Stimulated activated CD4-positive, alpha-beta T cell treated with anti-CD3 and anti-CD28 coated beads, Interleukin-1b, Interleukin-23, amount 100 ng/mL, for 48 hours (primary cell): ENCODE data around the gene ZC3H18.

Experiments
- DNase-seq: peaks from one replicate; pipeline ENCODE4 v3.0.0-alpha.2; 2020

The ZC3H18 gene

DNA sequence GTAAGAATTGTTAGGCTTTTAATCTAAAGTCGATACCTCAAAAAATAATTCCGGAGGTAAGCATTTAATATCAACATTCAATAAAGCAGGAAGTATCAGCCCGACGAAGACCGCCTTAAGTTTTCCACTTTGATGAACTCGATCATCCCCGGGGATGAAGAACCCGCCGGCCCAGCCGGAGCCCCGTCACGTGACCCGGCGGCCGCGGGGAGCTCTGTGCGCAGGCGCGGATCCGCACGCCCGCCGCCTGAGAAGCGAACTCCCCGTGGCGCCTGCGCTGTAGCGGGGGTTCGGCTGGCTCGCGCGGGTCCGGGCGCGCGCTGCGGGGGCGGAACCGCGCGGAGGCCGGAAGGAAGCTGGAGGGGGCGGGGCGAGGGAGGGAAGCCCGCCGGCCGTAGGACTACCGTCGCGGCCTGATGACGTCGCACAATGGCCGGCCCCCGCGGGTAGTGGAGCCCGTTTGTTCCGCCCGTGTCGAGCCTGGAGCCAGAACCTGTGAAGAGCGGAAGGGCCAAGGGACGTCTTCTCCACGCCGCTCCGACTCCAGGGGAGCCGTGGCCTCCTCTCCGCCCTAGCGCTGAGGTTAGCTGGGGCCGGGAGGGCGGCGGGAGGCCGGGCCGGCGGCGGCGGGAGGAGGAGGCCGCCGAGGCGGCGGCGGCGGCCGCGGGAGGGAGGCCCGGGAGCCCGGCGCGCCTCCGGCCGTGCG lies at the start of gene ZC3H18:
TSS of gene ZC3H18 (plus strand) at position 419 of the 706 bp plus-strand sequence. CDS start 6,721 bp downstream, outside the sequence.
- peak; percentile 96 for DNase-seq

- no peak for DNase-seq
These were observed 48.5 kb upstream of the ZC3H18 start for GRCh38 chr16:88521674-88522073.

- no peak for DNase-seq
These were observed 47.8 kb upstream of the ZC3H18 start for GRCh38 chr16:88522276-88522949.

DNA sequence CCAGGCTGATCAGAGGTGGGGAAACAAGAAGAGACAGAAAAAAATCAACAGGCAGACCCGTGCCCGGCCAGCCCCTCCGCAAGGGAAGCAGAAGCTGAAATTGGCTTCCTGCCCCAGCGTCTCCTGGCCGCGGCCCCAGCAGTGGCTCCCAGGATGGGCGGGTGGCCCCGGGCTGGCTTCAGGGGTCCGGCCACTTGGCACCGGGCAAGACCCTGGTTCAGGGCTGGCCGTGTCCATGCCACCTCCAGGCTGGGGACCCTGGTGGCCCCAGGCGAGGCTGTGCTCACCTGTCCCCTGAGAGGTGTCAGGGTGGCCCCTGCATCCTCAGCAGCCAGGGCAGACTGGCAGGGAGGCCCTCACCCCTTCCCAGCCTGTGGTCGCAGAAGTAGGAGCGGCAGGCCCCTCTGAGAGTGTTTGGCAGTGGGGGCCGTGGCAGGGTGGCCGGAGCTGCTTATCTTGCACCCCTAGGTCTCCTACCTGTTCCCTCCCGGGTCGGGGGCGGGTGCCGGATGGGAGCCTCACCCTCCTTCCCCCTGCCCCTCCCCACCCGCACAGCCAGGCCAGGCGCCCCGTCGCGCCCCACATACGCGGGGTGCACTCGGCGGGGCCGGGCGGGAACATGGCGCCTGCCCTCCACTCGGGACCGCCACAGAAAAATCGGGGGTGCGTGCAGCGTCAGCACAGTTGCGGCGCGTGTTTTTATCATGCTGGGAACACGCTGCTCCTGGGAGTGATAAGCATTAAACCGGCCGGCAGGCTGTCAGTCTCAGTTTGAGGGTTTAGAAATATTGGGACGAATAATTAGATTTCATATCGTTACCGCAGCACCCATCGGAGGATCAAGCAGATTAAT lies 46.7 kb upstream of the ZC3H18 start:
- DNase-seq: no peak

DNA sequence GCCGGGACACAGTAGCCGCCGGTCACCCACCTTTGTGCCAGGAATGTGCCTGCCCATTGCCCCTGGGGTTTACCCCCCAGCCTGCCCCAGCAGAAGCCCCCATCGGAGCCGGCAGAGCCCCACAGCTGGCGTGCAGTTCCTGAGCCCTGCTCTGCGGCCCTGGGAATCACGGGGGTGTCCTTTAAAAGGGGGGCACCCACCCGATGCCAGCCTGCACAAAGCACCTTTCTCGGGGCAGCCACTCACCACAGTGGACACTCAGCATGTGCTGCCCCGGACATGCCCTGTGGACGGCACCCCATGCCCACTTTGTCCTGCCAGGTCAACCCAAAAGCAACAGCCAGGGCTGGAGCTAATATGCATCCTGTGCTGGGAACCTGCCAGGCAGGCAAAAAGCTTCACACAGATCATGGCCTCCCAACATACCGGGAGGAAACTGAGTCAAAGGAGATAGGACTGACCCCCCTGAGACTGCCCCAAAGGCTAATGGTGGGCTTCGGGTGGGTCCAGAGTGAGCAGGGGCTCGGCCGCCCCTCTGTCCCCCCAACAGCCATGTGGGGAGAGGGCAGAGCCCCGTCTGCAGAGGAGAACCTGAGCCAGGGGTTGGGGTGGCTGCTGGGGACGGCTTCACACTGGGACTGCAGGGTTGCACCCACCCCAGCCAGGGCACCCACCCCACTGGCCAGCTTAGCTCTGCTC lies 45.8 kb upstream of the ZC3H18 start:
- no peak for DNase-seq

GRCh38 chr16:88524973-88525662 lies 45.1 kb upstream of the ZC3H18 start:
- DNase-seq: no peak

DNA sequence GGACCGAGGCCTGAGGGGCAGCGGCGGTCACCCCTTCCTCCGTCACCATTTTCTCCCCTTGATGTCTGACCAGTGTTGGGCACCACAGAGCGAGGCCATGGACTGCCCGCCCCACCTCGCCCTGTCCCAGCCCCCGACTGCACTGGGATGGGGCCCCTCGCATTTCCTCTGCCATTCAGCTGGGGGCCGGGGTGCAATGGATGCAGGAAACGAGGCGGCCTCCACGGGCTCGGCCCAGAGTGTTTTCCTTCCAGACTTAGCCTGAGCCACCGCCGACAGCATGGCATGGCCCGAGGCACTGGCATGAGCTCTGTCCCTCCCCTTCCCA lies 44.6 kb upstream of the ZC3H18 start:
- DNase-seq: no peak

- DNase-seq: no peak
These were observed 43.9 kb upstream of the ZC3H18 start for GRCh38 chr16:88526008-88526905.

- DNase-seq: no peak
These were observed 43.4 kb upstream of the ZC3H18 start for GRCh38 chr16:88526906-88527185.

- peak; percentile 43 for DNase-seq
These were observed 42.8 kb upstream of the ZC3H18 start for GRCh38 chr16:88527186-88527936.

DNA sequence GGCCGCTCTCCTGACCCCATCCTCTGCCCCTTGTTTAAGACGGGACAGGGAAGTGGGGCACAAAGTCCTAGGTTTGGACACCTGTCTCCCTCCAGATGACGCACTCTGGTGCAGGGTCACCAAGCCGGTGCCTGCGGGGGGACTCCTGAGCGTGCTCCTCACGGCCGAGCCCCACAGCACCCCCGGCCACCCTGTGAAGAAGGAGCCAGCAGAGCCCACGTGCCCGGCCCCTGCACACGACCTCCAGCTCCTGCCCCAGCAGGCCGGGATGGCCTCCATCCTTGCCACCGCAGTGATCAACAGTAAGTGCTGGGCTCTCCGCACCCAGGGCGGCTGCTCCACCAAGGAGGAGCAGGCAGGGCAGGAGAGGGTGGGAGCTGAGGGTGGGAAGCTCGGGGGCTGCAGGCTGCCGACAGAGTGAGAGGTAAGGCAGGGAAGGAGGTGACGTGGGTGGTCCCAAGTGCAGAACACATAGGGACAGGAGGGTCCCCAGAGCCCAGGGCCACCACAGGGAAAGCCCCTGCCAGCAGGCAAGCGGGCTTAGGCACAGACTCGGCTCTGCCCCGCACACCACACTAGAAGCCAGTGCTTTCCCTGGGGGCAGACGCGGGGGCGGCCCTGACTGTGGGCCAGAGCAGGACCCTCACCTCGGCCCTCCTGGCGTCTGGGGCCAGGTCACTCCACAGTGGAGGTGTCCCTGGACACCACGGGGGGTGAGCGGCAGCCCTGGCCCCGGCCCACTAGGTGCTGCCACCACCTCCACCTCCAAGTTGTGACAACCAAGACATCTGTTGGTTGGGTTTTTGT lies 42.1 kb upstream of the ZC3H18 start:
- DNase-seq: no peak

DNA sequence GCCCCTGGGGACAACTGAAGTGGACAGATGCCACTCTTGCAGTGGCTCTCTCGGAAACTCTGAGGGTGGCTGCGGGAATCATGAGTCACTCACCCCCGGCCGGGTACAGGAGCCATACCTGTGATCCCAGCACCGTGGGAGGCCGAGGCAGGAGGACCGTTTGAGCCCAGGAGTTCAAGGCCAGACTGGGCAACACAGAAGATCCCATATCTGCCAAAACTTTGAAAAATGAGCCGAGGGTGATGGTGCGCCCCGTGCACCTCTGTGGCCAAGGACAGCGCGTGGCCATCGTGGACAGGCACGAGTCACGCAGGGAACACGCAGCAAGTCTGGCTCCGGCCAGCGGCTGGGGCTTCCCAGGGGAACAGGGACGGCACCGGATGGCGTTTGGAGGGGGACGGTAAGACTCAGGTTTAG lies 41.3 kb upstream of the ZC3H18 start:
- DNase-seq: no peak

DNA sequence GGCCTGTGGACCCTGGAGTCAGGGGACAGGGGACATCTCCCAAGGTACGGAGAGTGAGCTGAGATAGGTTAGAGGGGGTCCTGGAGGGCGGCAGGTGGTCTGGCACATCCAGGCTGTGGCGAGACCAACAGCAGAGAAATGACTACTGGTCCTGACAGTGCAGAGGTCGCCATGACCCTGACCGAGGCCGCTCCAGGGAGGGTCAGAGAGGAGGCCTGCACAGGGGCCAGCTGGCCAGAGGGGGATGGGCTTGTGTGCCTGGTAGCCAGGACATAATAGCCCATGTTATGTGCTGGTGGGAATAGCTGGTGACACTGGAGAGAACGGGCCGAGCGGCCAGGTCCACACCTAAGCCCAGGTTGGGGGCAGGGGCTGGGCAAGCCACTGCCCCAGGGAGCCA lies 40.6 kb upstream of the ZC3H18 start:
- DNase-seq: no peak

DNA sequence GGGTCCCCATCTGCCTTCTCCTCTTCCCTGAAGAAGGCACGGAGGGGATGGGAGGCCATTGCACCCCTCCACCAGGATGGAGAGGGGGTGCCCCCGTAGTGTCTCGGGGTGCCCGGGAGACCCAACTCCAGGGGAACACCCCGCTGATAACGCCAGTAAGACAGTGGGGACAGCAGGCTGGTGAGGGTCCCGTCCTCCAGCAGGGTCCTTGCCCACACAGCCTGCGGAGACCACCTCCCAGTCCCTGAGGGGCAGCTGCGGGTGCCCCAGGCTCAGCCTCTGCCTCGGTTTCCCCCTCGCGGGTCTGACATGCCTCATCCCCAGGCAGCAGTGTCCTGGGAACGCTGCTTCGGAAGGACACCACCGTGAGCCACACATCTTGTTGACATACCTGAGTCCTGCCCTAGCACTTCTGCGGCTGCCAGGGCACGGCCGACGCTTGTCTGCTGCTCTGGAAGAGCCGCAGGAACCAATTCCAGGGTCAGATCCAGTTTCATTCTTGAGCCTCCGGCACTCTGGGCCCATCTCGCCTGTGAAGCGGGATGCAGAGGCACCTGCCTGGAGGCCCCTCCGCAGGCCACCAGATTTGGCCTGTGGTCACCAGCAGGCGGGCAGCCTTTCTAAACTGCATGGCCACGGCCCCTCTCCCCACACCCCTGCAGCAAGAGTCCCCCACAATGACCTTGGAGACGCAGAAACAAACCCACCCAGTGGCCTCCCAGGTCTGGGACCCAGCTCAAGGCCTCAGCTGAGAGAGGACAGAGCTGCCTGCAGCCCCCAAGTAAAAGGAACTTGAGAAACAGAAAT lies 39.9 kb upstream of the ZC3H18 start:
- no peak for DNase-seq

- no peak for DNase-seq
These were observed 39.4 kb upstream of the ZC3H18 start for GRCh38 chr16:88530858-88531203.

- DNase-seq: no peak
These were observed 38.9 kb upstream of the ZC3H18 start for GRCh38 chr16:88531346-88531745.

- no peak for DNase-seq
These were observed 38.2 kb upstream of the ZC3H18 start for GRCh38 chr16:88531931-88532433.

DNA sequence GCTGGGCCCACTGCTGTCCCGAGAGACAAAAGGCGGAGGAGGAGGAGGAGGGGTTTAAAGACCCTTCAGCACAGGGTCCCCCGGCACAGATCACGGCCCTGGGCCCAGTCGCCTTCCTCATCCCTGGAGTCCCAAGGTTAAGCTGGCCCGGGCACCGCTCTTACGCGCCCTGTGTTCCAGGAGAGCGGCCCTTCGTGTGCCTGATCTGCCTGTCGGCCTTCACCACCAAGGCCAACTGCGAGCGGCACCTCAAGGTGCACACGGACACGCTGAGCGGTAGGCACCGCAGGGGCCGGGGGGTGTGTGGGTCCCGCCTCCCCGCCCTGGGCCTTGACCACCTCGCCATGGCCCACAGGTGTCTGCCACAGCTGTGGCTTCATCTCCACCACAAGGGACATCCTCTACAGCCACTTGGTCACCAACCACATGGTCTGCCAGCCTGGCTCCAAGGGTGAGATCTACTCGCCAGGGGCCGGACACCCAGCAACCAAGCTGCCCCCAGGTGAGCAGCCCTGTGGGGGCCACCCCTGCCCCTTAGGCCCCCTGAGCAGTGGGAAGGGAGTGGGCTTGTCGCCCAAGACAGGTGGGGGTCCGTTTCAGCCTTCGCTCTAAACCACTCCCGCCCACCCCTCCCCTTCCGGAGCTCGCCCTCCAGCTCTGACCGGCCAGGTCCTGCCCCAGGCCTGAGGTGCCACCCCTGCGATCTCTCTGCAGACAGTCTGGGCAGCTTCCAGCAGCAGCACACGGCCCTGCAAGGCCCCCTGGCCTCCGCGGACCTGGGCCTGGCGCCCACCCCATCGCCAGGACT lies 37.6 kb upstream of the ZC3H18 start:
- no peak for DNase-seq
